H4 (cell line): Measurements from ENCODE around the gene GIPC1. TPM values are rescaled to one million over a fixed set of nuclear protein-coding genes. Genes with fewer than 3 reads are reported as not detected.
"Not testable (repeated sequence)": the region's sequence is repeated elsewhere in the genome, so short reads cannot be mapped to it uniquely, and the experiment has no call there.

Experiments
- DNase-seq: peaks from one replicate; pipeline ENCODE4 v3.0.0-alpha.2; 2015; ENCODE audit warnings: low spot score
- total RNA-seq: library from RNA; depleted of rRNA; stranded (reverse); fragments of >200 nt; shearing (Covaris generic); gene quantifications from 2 replicates; pipeline ENCODE4 v1.2.3, GENCODE V29; 2014; rRNA removed

GIPC1 gene
- total RNA-seq = 36.5 and 62.6 TPM in 2 replicates

GRCh38 chr19:14496029-14496833 lies at the start of gene GIPC1:
TSS of gene GIPC1 (minus strand) at chr19:14496127. CDS start at chr19:14482976, 13,151 bp downstream.
- DNase-seq = peak; percentile 99

- DNase-seq = no peak
Measured at GRCh38 chr19:14545716-14546082, 49.8 kb upstream of the GIPC1 start.

GRCh38 chr19:14544977-14545715 lies 49.2 kb upstream of the GIPC1 start:
- DNase-seq = no peak

GRCh38 chr19:14544047-14544446 lies 48.1 kb upstream of the GIPC1 start:
- no peak for DNase-seq

GRCh38 chr19:14542711-14543328 lies 46.9 kb upstream of the GIPC1 start:
- DNase-seq = no peak

- DNase-seq = not testable (repeated sequence)
Measured at GRCh38 chr19:14541979-14542378, 46.1 kb upstream of the GIPC1 start.

GRCh38 chr19:14540741-14541525 lies 45.0 kb upstream of the GIPC1 start:
- DNase-seq = no peak

GRCh38 chr19:14536926-14537692 lies 41.2 kb upstream of the GIPC1 start:
- DNase-seq = no peak

GRCh38 chr19:14533450-14533849 lies 37.5 kb upstream of the GIPC1 start:
- DNase-seq = no peak

- DNase-seq = no peak
Measured at GRCh38 chr19:14530506-14530905, 34.6 kb upstream of the GIPC1 start.

- DNase-seq = no peak
Measured at GRCh38 chr19:14530005-14530348, 34.0 kb upstream of the GIPC1 start.

GRCh38 chr19:14529254-14530004 lies 33.5 kb upstream of the GIPC1 start, which contains the start of gene TECR:
TSS of gene TECR (plus strand) at chr19:14529594. CDS start at chr19:14529697, 103 bp downstream.
- peak; percentile 100 for DNase-seq

- DNase-seq = no peak
Measured at GRCh38 chr19:14528419-14529253, 32.7 kb upstream of the GIPC1 start.

GRCh38 chr19:14526423-14526822 lies 30.5 kb upstream of the GIPC1 start:
- DNase-seq = no peak

- no peak for DNase-seq
Measured at GRCh38 chr19:14525729-14526128, 29.8 kb upstream of the GIPC1 start.

- DNase-seq = no peak
Measured at GRCh38 chr19:14520543-14520942, 24.6 kb upstream of the GIPC1 start.

GRCh38 chr19:14519860-14520407 lies 24.0 kb upstream of the GIPC1 start:
- peak; percentile 95 for DNase-seq

- no peak for DNase-seq
Measured at GRCh38 chr19:14519245-14519859, 23.4 kb upstream of the GIPC1 start.
